CD14-positive monocyte (primary cell): ENCODE results near the gene DUSP3. TPM values are rescaled to one million over a fixed set of nuclear protein-coding genes. Genes with fewer than 3 reads are reported as not detected.

Source experiments
- DNase-seq, 3 donors: peaks; one replicate each; pipeline ENCODE4 v3.0.0-alpha.2; 2011 to 2022
- H2AFZ ChIP-seq: 2 replicates; pipeline ENCODE4 v1.6.0; 2012; ENCODE audit warnings: mild to moderate bottlenecking, low read depth, low read length, inconsistent platforms; ENCODE audit not compliant: insufficient read depth, poor library complexity, severe bottlenecking
- H3K27ac ChIP-seq, 2 donors: 1 replicate in 1 of 2; 2 replicates in 1 of 2; pipeline ENCODE4 v1.5.1; 2012 to 2013; ENCODE audit warnings: low read length in 2 of 2, control low read depth in 1 of 2, inconsistent platforms in 1 of 2, low read depth in 1 of 2, mild to moderate bottlenecking in 1 of 2
- H3K27me3 ChIP-seq, 2 donors: one replicate each; pipeline versions ENCODE4 v1.6.0 to v1.6.1; 2011 to 2013; ENCODE audit warnings: low read length in 2 of 2; ENCODE audit not compliant: control insufficient read depth in 2 of 2, insufficient read depth in 2 of 2
- H3K36me3 ChIP-seq, 2 donors: replicated peaks in 1 of 2; 1 replicate in 1 of 2; 2 replicates in 1 of 2; pipeline versions ENCODE4 v1.5.1 to v1.6.1; 2012 to 2013; ENCODE audit warnings: low read length in 2 of 2, control low read depth in 1 of 2, inconsistent platforms in 1 of 2, mild to moderate bottlenecking in 1 of 2; ENCODE audit not compliant: insufficient read depth in 2 of 2, control insufficient read depth in 1 of 2
- H3K4me1 ChIP-seq, 2 donors: 1 replicate in 1 of 2; 2 replicates in 1 of 2; pipeline versions ENCODE4 v1.5.1 to v1.6.1; 2012 to 2013; ENCODE audit warnings: low read length in 2 of 2, control low read depth in 1 of 2, inconsistent platforms in 1 of 2, mild to moderate bottlenecking in 1 of 2, moderate library complexity in 1 of 2; ENCODE audit not compliant: insufficient read depth in 2 of 2, control insufficient read depth in 1 of 2
- H3K4me2 ChIP-seq: replicated peaks from 2 replicates; pipeline ENCODE3; 2012; ENCODE audit warnings: low read length, moderate library complexity, mild to moderate bottlenecking; ENCODE audit not compliant: poor library complexity, severe bottlenecking; ENCODE audit errors: extremely low read depth
- H3K4me3 ChIP-seq, 3 experiments: fragments of 200-600 bp in 1 of 3; sonication (generic) in 1 of 3; replicated peaks in 1 of 3; 1 replicate in 2 of 3; 2 replicates in 1 of 3; pipeline ENCODE4 v1.5.1; 2011 to 2013; ENCODE audit warnings: low read length in 3 of 3, mild to moderate bottlenecking in 3 of 3, control low read depth in 2 of 3, low read depth in 2 of 3, inconsistent platforms in 1 of 3, moderate library complexity in 1 of 3
- H3K79me2 ChIP-seq: 2 replicates; pipeline ENCODE4 v1.6.0; 2012; ENCODE audit warnings: mild to moderate bottlenecking, control low read depth, inconsistent platforms, low read length, moderate library complexity; ENCODE audit not compliant: insufficient read depth
- H3K9ac ChIP-seq: 2 replicates; pipeline ENCODE4 v1.6.0; 2017; ENCODE audit warnings: low read length, mild to moderate bottlenecking; ENCODE audit not compliant: insufficient read depth, poor library complexity, severe bottlenecking
- H3K9me3 ChIP-seq, 2 donors: replicated peaks in 1 of 2; 1 replicate in 1 of 2; 2 replicates in 1 of 2; pipeline versions ENCODE4 v1.5.1 to v1.6.1; 2012 to 2013; ENCODE audit warnings: low read length in 2 of 2, control low read depth in 1 of 2; ENCODE audit not compliant: control insufficient read depth in 1 of 2, insufficient read depth in 1 of 2
- H4K20me1 ChIP-seq: 2 replicates; pipeline ENCODE4 v1.6.0; 2012; ENCODE audit warnings: mild to moderate bottlenecking, low read length, control low read depth, moderate library complexity; ENCODE audit not compliant: insufficient read depth
- H3K27ac Mint-ChIP-seq, 7 donors: one replicate each; pipeline ENCODE4 v1.8.0; 2020; ENCODE audit warnings: mild to moderate bottlenecking in 7 of 7, mixed read lengths in 7 of 7, moderate library complexity in 6 of 7, inconsistent platforms in 2 of 7
- H3K27me3 Mint-ChIP-seq, 3 donors: one replicate each; pipeline ENCODE4 v1.8.0; 2021 to 2022; ENCODE audit warnings: low read depth in 3 of 3, mild to moderate bottlenecking in 3 of 3, mixed read lengths in 3 of 3, moderate library complexity in 3 of 3, inconsistent platforms in 1 of 3
- H3K36me3 Mint-ChIP-seq, 2 donors: one replicate each; pipeline ENCODE4 v1.8.0; 2020; ENCODE audit warnings: mixed read lengths in 2 of 2, inconsistent platforms in 1 of 2, mild to moderate bottlenecking in 1 of 2
- H3K4me1 Mint-ChIP-seq: one replicate; pipeline ENCODE4 v1.8.0; 2020; ENCODE audit warnings: mild to moderate bottlenecking, mixed read lengths
- H3K4me3 Mint-ChIP-seq, 2 donors: one replicate each; pipeline ENCODE4 v1.8.0; 2020; ENCODE audit warnings: mild to moderate bottlenecking in 2 of 2, mixed read lengths in 2 of 2, moderate library complexity in 1 of 2
- H3K9me3 Mint-ChIP-seq, 7 donors: one replicate each; pipeline ENCODE4 v1.8.0; 2020 to 2022; ENCODE audit warnings: mixed read lengths in 7 of 7, mild to moderate bottlenecking in 6 of 7, moderate library complexity in 6 of 7, inconsistent platforms in 2 of 7
- CTCF ChIP-seq: fragments of 200-600 bp; IDR thresholded peaks from one replicate; pipeline ENCODE4 v1.8.0; 2022; ENCODE audit warnings: antibody characterized with exemption, mild to moderate bottlenecking
- WGBS: methylation state at CpG from one replicate; pipeline ENCODE4 v1.1.5; 2013; ENCODE audit warnings: missing lambda C conversion rate; ENCODE audit not compliant: insufficient coverage; 5-methylcytosine and 5-hydroxymethylcytosine counted together
- intact Hi-C, 2 donors: fragments of 100-400 bp; cut with micrococcal nuclease; formaldehyde crosslinking; loops; one replicate each; pipeline versions ENCODE4 v1.15.0 to v1.15.1; 2023
- polyA plus RNA-seq, 3 donors: library from polyadenylated mRNA; depleted of rRNA in 1 of 3; unstranded in 2 of 3; stranded (reverse) in 1 of 3; fragments of 300-500 nt in 2 of 3; fragments of >200 nt in 1 of 3; fragmentation: Illumina TruSeq in 2 of 3; gene quantifications; 1 replicate in 2 of 3; 2 replicates in 1 of 3; pipeline ENCODE4 v1.2.3, GENCODE V29; 2012 to 2021

The DUSP3 gene
- polyA plus RNA-seq, 3 donors: 36.7 to 78.5 (median 58.9) TPM

GRCh38 chr17:43787728-43788127 lies 9.0 kb upstream of the DUSP3 start:
- no peaks in the 10 kb centered on the region for H3K27me3 ChIP-seq
- no peak overlapping the region for H3K4me3 ChIP-seq
- Mint-ChIP-seq H3K4me3 (peak overlapping the region in 1 of 2 donors; percentile 33), H3K27ac (peak overlapping the region; percentile 67 to 88 (median 70)), H3K36me3 (no peaks in the 10 kb centered on the region), H3K9me3 (no peaks in the 10 kb centered on the region), H3K27me3 (peaks cover 0 to 6% (median 4%) of the 10 kb centered on the region in 3 donors), H3K4me1 (peaks cover 40% of the 10 kb centered on the region)
- H3K9me3 ChIP-seq: no peaks in the 10 kb centered on the region
- intact Hi-C loops: no loop called here
- no peaks in the 10 kb centered on the region for H4K20me1 ChIP-seq
- no peak overlapping the region for H3K9ac ChIP-seq
- H2AFZ ChIP-seq: no peak overlapping the region
- no peaks in the 10 kb centered on the region for H3K36me3 ChIP-seq
- no peak overlapping the region for H3K4me2 ChIP-seq
- peak; percentile 44 to 74 (median 57) for DNase-seq
- H3K79me2 ChIP-seq: no peaks in the 10 kb centered on the region
- peaks cover 22 to 46% of the 10 kb centered on the region in 2 donors for H3K4me1 ChIP-seq
- WGBS: no CpG with 5 or more reads among the region's 2 CpGs
- TF ChIP-seq CTCF: no peak
- no peak overlapping the region for H3K27ac ChIP-seq

- Mint-ChIP-seq H3K4me1 (peaks cover 67% of the 10 kb centered on the region), H3K9me3 (no peaks in the 10 kb centered on the region), H3K27me3 (peaks cover 0 to 7% (median 4%) of the 10 kb centered on the region in 3 donors), H3K27ac (no peak overlapping the region), H3K36me3 (no peaks in the 10 kb centered on the region), H3K4me3 (peak overlapping the region in 1 of 2 donors; percentile 3)
- peaks cover 39 to 73% of the 10 kb centered on the region in 2 donors for H3K4me1 ChIP-seq
- H2AFZ ChIP-seq: no peak overlapping the region
- H3K4me3 ChIP-seq: no peak overlapping the region
- no peaks in the 10 kb centered on the region for H3K79me2 ChIP-seq
- intact Hi-C loops: no loop called here
- no peak overlapping the region for H3K27ac ChIP-seq
- 94% methylated on average over 4 of the region's 5 CpGs for WGBS
- no peak for TF ChIP-seq CTCF
- H3K9ac ChIP-seq: no peak overlapping the region
- H3K36me3 ChIP-seq: no peaks in the 10 kb centered on the region
- no peak overlapping the region for H3K4me2 ChIP-seq
- no peaks in the 10 kb centered on the region for H4K20me1 ChIP-seq
- DNase-seq: no peak
- no peaks in the 10 kb centered on the region for H3K27me3 ChIP-seq
- H3K9me3 ChIP-seq: no peaks in the 10 kb centered on the region
Measured at GRCh38 chr17:43784628-43785101, 5.9 kb upstream of the DUSP3 start.
